GM19328 (cell line): Measurements from ENCODE around the gene UBE2D1.

Experiments
- ATAC-seq: cut with Tn5 transposase; IDR thresholded peaks from one replicate; pipeline ENCODE4 v1.9.1; 2021; ENCODE audit warnings: mild to moderate bottlenecking, moderate library complexity; ENCODE audit not compliant: unreplicated experiment

UBE2D1 gene

GRCh38 chr10:58334817-58335305 is at the start of gene UBE2D1:
UBE2D1 (plus strand) TSS chr10:58335006; CDS start chr10:58335202, 196 bp downstream.
- ATAC-seq, result peak; percentile 99

- ATAC-seq, result peak; percentile 66
These were observed 43.1 kb upstream of the UBE2D1 start for GRCh38 chr10:58291538-58292174.

DNA sequence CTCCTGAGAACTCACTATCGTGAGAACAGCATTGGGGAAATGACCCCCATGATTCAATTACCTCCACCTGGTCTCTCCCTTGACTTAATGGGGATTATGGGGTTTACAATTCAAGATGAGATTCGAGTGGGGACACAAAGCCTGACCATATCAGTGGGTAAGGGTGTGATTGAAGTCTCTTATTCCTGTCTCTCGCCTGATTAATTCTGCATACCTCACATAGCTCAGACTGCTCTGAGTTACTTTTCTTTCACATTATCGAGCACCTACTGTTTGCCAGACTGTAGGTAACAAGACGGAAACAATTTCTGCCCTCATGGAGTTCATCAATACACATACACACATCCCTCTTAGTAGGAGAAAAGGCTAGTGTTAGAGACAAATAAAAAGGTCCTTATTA is 40.8 kb upstream of the UBE2D1 start:
- ATAC-seq, result no peak

DNA sequence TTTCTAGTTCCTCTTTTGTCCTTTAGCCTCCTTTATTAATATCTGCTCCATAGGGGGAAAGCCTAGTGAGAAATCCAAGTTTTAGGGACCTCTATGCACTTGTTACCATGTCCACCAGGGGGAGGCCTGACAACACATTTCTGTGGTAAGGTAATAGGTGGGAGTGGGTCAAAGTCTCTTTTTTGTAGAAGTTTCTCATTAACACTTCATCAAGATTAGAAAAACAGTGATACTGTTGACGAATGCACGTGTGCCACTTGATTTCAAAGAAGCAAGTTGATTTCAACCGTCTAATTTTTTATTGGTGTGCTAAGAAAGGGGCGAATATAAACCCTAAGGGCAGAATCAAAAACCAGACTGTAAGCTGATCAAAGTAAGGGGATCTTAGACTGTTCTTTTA is 35.2 kb upstream of the UBE2D1 start:
- ATAC-seq, result peak; percentile 91

- ATAC-seq, result no peak
These were observed 34.1 kb upstream of the UBE2D1 start for GRCh38 chr10:58300676-58301075.

DNA sequence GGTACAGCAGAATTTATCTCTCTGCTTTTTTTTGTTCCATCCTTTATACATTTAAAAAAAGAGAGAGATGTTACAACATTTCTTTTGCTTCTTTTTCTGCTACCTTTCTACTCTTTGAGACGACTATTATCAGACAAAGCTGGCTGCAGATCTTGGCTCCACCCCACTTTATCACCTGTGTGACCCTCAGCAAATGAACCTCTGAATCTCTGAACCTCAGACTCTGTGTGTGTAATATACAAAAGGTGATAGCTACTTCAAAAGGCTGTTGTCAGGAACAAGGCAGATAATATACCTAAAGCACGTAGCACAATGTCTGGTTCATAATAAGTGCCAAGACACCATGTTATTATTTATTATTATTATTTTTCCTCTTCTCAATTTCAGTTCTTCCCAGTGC is 32.6 kb upstream of the UBE2D1 start:
- no peak for ATAC-seq

DNA sequence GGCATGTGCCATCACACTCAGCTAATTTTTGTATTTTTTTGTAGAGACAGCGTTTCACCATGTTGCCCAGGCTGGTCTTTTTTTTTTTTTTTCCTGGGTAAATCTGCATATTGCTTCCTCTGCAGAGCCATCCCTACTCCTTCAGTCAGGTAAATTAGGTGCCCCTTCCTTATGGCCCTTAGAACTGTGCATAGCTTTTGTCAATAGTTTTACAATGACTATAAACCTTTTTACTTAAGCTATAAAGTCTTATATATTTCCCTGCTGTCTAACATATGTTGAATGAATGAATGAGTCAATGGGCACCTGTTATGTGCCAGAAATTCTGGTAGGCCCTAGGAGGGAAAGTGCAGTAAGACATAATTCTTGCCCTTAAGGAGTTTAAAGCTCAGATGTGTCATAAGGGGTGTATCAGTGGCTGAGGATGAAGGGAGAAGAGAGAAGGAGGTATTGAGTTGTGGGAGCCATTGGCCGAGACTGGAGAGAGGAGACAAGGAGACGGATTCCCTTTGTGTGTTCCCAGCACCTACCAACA is 30.6 kb upstream of the UBE2D1 start:
- ATAC-seq, result no peak

DNA sequence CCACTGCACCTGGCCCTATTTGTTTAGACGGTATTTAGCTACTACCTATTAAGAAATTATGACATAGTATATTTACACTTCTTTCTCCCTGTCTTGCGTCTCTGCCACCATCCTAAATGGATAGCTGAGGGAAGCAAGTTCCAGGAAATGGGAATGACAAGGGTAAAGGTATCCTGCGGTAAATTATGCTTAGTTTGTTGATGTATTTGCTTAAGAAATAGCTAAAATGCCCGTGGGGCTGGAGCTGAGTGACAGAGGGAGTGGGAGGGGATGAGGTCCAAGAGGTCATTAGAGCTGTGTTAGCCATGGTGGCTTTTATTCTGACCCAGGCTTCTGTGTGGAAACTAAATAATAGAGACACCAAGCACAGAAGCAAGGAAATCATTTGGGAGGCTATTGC is 29.0 kb upstream of the UBE2D1 start:
- ATAC-seq, result no peak

DNA sequence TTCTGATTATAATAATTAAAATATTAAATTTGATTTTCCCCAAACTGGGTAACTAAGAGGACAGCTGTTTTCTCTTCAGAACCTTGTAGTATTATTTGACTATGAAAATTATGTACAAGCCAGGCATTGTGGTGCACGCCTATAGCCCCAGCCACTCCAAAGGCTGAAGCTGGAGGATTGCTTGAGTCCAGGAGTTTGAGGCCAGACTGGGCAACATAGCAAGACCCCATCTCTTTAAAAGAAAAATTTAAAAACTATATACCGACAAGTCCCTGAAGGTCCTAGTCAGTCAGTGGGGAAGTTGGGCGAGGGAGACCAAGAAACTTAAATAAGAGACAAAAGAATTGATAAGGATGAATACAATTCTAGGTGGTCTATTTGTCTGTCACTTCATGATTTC is 27.1 kb upstream of the UBE2D1 start:
- no peak for ATAC-seq

DNA sequence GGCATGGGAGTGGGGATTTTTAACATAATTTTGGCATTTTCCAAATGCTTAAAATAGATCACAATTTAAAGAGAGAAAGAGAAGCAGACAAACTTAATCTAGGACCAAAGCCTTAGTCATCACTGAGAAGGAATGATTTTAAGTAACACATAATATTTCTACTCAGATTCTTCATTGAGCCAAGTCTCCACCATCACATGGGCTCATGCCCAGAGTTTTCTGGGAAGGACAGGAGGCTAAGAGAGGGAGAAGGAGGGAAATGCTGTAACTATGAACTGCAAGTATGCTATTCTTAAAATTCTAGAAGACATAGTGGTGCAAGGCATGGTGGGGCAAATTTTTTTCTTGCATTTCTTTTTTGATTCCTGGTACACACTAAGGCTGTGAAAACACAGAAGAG is 23.8 kb upstream of the UBE2D1 start:
- ATAC-seq, result no peak

- no peak for ATAC-seq
These were observed 17.9 kb upstream of the UBE2D1 start for GRCh38 chr10:58316874-58317273.

DNA sequence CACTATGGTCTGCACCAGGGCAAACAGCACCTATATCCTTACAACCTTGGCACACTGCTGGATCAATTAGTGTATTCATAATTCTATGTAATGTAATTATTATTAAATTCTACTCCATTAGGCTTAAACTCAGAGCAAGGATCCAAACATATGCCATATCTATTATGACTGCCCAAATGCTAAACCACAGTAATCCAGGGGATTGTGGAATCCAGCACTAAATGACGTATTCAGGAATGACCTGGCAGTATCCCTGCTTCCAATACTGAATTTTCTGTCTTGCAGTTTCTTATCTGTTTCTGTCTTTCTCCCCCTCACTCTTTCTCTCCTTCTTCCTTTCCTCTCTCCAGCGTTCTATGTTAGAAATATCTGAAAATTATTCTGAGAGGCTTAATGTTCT is 16.5 kb upstream of the UBE2D1 start:
- ATAC-seq, result no peak

GRCh38 chr10:58319599-58319998 is 15.2 kb upstream of the UBE2D1 start:
- no peak for ATAC-seq

DNA sequence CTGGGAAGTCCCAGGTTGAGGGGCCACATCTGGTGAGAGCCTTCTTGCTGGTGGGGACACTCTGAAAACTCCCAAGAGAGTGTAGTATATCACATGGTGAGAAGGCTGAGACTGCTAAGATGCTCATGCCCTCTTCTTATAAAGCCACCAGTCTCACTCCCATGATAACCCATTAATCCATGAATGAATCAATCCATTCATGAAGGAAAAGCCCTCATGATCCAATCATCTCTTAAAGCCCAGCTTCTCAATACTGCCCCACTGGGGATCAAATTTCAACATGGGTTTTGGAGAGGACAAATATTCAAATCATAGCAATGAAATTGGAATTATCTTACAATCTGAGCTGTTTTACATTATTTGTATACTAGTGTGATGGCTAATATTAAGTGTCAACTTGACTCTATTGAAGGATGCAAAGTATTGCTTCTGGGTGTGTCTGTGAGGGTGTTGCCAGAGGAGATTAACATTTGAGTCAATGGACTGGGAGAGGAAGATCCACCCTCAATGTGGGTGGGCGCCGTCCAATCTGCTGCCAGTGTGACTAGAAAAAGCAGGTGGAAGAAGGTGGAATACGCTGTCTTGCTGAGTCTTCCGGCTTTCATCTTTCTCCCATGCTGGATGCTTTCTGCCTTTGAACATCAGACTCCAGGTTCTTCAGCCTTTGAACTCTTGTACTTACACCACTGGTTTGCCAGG is 14.3 kb upstream of the UBE2D1 start:
- ATAC-seq, result no peak

- ATAC-seq, result peak; percentile 50
These were observed 12.6 kb upstream of the UBE2D1 start for GRCh38 chr10:58322072-58322834.

DNA sequence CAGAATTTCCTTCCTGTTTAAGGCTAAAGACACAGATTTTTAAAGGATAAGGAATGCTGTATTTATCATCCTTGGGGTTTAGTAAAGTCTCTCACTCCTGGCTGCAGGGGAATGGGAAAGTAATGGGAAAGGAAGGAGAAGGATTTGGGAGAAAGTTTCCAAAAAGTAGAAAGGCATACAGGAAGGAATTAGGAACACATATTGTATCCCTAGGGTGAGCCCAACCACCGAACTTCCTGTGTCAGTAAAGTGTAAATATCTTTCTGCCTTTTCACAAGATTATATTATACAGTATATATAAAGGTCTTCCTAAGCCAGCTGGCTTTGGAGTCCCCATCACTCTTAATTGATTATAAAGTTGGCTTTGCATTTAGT is 12.0 kb upstream of the UBE2D1 start:
- no peak for ATAC-seq

DNA sequence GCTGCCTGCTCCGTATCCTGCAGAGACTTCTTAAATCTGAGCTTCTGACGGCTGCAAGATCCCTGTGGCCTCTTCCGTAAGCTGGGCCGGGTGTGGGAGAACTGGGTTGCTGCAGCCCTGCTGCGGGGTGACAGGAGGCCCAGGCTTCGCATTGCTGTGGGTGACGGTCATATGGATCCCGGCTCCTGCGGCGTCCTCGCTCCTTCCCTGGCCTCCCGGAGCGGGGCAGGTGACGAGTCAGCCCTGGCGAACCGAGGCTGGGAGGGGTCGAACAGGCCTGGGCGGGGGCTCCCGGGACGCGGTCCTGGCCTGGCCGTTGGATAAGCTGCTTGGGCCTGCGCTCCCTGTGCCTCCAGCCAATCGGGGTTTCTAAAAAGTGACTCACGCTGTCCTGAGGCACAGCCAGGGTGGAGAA is 7.8 kb upstream of the UBE2D1 start:
- no peak for ATAC-seq

- no peak for ATAC-seq
These were observed 6.6 kb upstream of the UBE2D1 start for GRCh38 chr10:58328233-58328632.

DNA sequence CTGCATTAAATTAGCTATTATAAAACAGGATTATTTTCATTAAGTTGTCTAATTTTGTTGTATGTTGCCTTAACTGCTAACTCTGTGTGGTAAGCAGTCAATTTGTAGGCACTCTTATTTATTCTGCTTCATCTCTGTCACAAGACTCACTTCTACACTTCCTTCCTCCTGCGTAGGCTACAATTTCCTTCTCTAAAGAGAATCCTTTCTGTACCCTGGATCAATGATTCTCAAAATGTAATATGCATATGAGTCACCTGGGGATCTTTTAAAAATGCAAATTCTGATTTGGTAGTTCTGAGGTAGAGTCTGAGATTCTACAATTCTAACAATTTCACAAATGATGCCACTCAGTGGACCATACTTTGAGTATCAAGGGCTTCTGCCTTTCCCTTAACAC is 4.4 kb upstream of the UBE2D1 start:
- no peak for ATAC-seq

- ATAC-seq, result no peak
These were observed 3.2 kb upstream of the UBE2D1 start for GRCh38 chr10:58331646-58332045.

GRCh38 chr10:58335306-58336005 is 650 bp downstream of the UBE2D1 start:
- ATAC-seq, result peak; percentile 35
